IMR-90 (cell line): ENCODE results near the gene IFNA8. TPM values are rescaled to one million over a fixed set of nuclear protein-coding genes. Genes with fewer than 3 reads are reported as not detected.
"Not testable (repeated sequence)": the region's sequence is repeated elsewhere in the genome, so short reads cannot be mapped to it uniquely, and the experiment has no call there.

Source experiments
- ATAC-seq: fragments of 200-7000 bp; cut with Tn5 transposase; 2 replicates; pipeline ENCODE4 v1.9.1; 2020; ENCODE audit warnings: low read depth, mild to moderate bottlenecking, moderate library complexity
- BruUV-seq: library from RNA; stranded (reverse); fragments of 400-500 nt; replicated peaks from 2 replicates; lab custom pipeline; 2021; lab: Mats Ljungman, UMichigan
- CTCF ChIA-PET: fragments of 300-600 bp; formaldehyde crosslinking; extraction: SDS; loops from one replicate; lab custom pipeline; 2021; ENCODE audit warnings: antibody characterized with exemption; lab: Yijun Ruan, JAX
- POLR2A ChIA-PET: fragments of 300-600 bp; sonication (Branson Sonifier 250); formaldehyde crosslinking; loops from one replicate; lab custom pipeline; 2022; ENCODE audit warnings: antibody characterized with exemption; ENCODE audit not compliant: unreplicated experiment; lab: Charles Lee
- DNase-seq: peaks from one replicate; pipeline ENCODE4 v3.0.0; 2013
- H2AFZ ChIP-seq: replicated peaks from 2 replicates; pipeline ENCODE3; 2013; ENCODE audit warnings: low read length, mild to moderate bottlenecking; ENCODE audit not compliant: poor library complexity
- H2AK5ac ChIP-seq: 2 replicates; pipeline ENCODE4 v1.6.1; 2013; ENCODE audit warnings: low read depth, low read length, inconsistent platforms
- H2AK9ac ChIP-seq: replicated peaks from 2 replicates; pipeline ENCODE3; 2013; ENCODE audit warnings: mild to moderate bottlenecking, low read depth, low read length, moderate library complexity; ENCODE audit not compliant: poor library complexity
- H2BK120ac ChIP-seq: 2 replicates; pipeline ENCODE4 v1.6.1; 2013; ENCODE audit warnings: low read depth, low read length, inconsistent platforms
- H2BK15ac ChIP-seq: 3 replicates; pipeline ENCODE4 v1.6.1; 2013; ENCODE audit warnings: low read depth, low read length, inconsistent platforms
- H2BK20ac ChIP-seq: 2 replicates; pipeline ENCODE4 v1.6.1; 2013; ENCODE audit warnings: low read depth, mild to moderate bottlenecking, inconsistent platforms, low read length, moderate library complexity
- H2BK5ac ChIP-seq: 2 replicates; pipeline ENCODE4 v1.6.1; 2013; ENCODE audit warnings: mild to moderate bottlenecking, low read depth, low read length, inconsistent platforms; ENCODE audit not compliant: poor library complexity, severe bottlenecking
- H3K14ac ChIP-seq: replicated peaks from 2 replicates; pipeline ENCODE4 v1.6.1; 2013; ENCODE audit warnings: low read depth, low read length, inconsistent platforms
- H3K18ac ChIP-seq: 2 replicates; pipeline ENCODE4 v1.6.1; 2013; ENCODE audit warnings: low read depth, low read length, control low read depth
- H3K23ac ChIP-seq: 2 replicates; pipeline ENCODE4 v1.6.1; 2013; ENCODE audit warnings: low read depth, low read length, inconsistent platforms
- H3K27ac ChIP-seq: 2 replicates; pipeline ENCODE4 v1.5.1; 2013; ENCODE audit warnings: mild to moderate bottlenecking, control low read depth, low read length; ENCODE audit not compliant: insufficient read depth
- H3K27me3 ChIP-seq: 2 replicates; pipeline ENCODE4 v1.6.1; 2013; ENCODE audit warnings: low read length; ENCODE audit not compliant: control insufficient read depth, insufficient read depth
- H3K36me3 ChIP-seq: 2 replicates; pipeline ENCODE4 v1.6.1; 2013; ENCODE audit warnings: low read length, mixed read lengths; ENCODE audit not compliant: control insufficient read depth, insufficient read depth
- H3K4ac ChIP-seq: 2 replicates; pipeline ENCODE4 v1.6.1; 2013; ENCODE audit warnings: low read depth, low read length, inconsistent platforms
- H3K4me1 ChIP-seq: 2 replicates; pipeline ENCODE4 v1.6.1; 2013; ENCODE audit warnings: low read length, mixed read lengths; ENCODE audit not compliant: control insufficient read depth, insufficient read depth
- H3K4me2 ChIP-seq: 2 replicates; pipeline ENCODE4 v1.6.1; 2013; ENCODE audit warnings: low read depth, mild to moderate bottlenecking, control low read depth, low read length, moderate library complexity
- H3K4me3 ChIP-seq: 2 replicates; pipeline ENCODE4 v1.5.1; 2013; ENCODE audit warnings: low read depth, mild to moderate bottlenecking, control low read depth, low read length, moderate library complexity; ENCODE audit not compliant: insufficient read depth
- H3K56ac ChIP-seq: 2 replicates; pipeline ENCODE4 v1.6.1; 2013; ENCODE audit warnings: low read length, inconsistent platforms; ENCODE audit not compliant: insufficient read depth; ENCODE audit errors: extremely low read depth
- H3K79me1 ChIP-seq, 2 experiments: 2 replicates each; pipeline ENCODE4 v1.6.1; 2013; ENCODE audit warnings: low read length in 2 of 2, inconsistent platforms in 1 of 2, low read depth in 1 of 2
- H3K9ac ChIP-seq: 2 replicates; pipeline ENCODE4 v1.6.1; 2013; ENCODE audit warnings: low read depth, low read length, control low read depth
- H3K9me1 ChIP-seq: 2 replicates; pipeline ENCODE4 v1.6.1; 2013; ENCODE audit warnings: low read length, inconsistent platforms; ENCODE audit not compliant: insufficient read depth
- H3K9me3 ChIP-seq: 2 replicates; pipeline ENCODE4 v1.6.1; 2013; ENCODE audit warnings: low read length; ENCODE audit not compliant: control insufficient read depth, insufficient read depth
- H4K20me1 ChIP-seq: 2 replicates; pipeline ENCODE4 v1.6.1; 2013; ENCODE audit warnings: low read length, inconsistent platforms; ENCODE audit not compliant: insufficient read depth
- H4K5ac ChIP-seq: 2 replicates; pipeline ENCODE4 v1.6.1; 2013; ENCODE audit warnings: mild to moderate bottlenecking, low read depth, low read length, control low read depth
- H4K8ac ChIP-seq, 2 experiments: 2 replicates each; pipeline ENCODE4 v1.6.1; 2013; ENCODE audit warnings: low read depth in 2 of 2, low read length in 2 of 2, control low read depth in 1 of 2, inconsistent platforms in 1 of 2
- H4K91ac ChIP-seq: 2 replicates; pipeline ENCODE4 v1.6.1; 2013; ENCODE audit warnings: low read depth, low read length, inconsistent platforms; ENCODE audit not compliant: insufficient read depth
- WGBS, 2 experiments: methylation state at CpG; one replicate each; pipeline versions ENCODE4 v1.1.5 to v1.1.7; 2013; ENCODE audit warnings: missing lambda C conversion rate in 2 of 2; ENCODE audit not compliant: insufficient read length in 1 of 2; ENCODE audit errors: extremely low coverage in 2 of 2; 5-methylcytosine and 5-hydroxymethylcytosine counted together
- dilution Hi-C: fragments of 300-500 bp; cut with HindIII; formaldehyde crosslinking; loops from one replicate; pipeline ENCODE4 v1.14.3; 2018; ENCODE audit warnings: low sequenced_read_pairs; ENCODE audit not compliant: unreplicated experiment
- in situ Hi-C: fragments of 300-500 bp; cut with MboI; formaldehyde crosslinking; loops from 3 replicates; pipeline ENCODE4 v1.14.3; 2019; ENCODE audit warnings: low sequenced_read_pairs, inconsistent platforms, mixed read lengths
- intact Hi-C: fragments of 100-400 bp; cut with micrococcal nuclease; formaldehyde crosslinking; loops from 2 replicates; pipeline ENCODE4 v1.10.0; 2022
- polyA plus RNA-seq, 3 experiments: library from polyadenylated mRNA; depleted of rRNA; stranded (reverse); fragments of >200 nt; gene quantifications; 2 replicates each; pipeline ENCODE4 v1.2.3, GENCODE V29; 2012; ENCODE audit warnings: low replicate concordance in 1 of 3
- total RNA-seq: library from RNA; depleted of rRNA; stranded (reverse); fragments of >200 nt; gene quantifications from 2 replicates; pipeline ENCODE4 v1.2.3, GENCODE V29; 2012

The IFNA8 gene
- total and polyA plus RNA-seq, 2 of the 4 experiments (the other 2 are of a cell fraction), result not detected

- H4K20me1 ChIP-seq, result not testable (repeated sequence)
These were observed 37.5 kb upstream of the IFNA8 start for GRCh38 chr9:21371467-21371866.

More at GRCh38 chr9:21371467-21371866, 37.5 kb upstream of the IFNA8 start:
- H2BK120ac ChIP-seq, H2BK5ac ChIP-seq, H3K27ac ChIP-seq, BruUV-seq, H2AK5ac ChIP-seq, H3K4me3 ChIP-seq, H3K9me3 ChIP-seq, H3K56ac ChIP-seq, H2AK9ac ChIP-seq, ATAC-seq, H3K36me3 ChIP-seq, H2AFZ ChIP-seq, H4K91ac ChIP-seq, H3K18ac ChIP-seq, intact Hi-C loops, H3K23ac ChIP-seq, H3K14ac ChIP-seq, CTCF ChIA-PET, H2BK15ac ChIP-seq, dilution Hi-C loops, H3K27me3 ChIP-seq, H3K9ac ChIP-seq, H4K5ac ChIP-seq, DNase-seq, H2BK20ac ChIP-seq, POLR2A ChIA-PET, H4K8ac ChIP-seq, H3K79me1 ChIP-seq, H3K9me1 ChIP-seq, H3K4me2 ChIP-seq, in situ Hi-C loops, H3K4ac ChIP-seq, H3K4me1 ChIP-seq: not testable (repeated sequence)
- WGBS, 2 experiments, result no CpG with 5 or more reads among the region's 4 CpGs
